HepG2 (cell line): ENCODE measurements around the gene ZNF747. TPM values are rescaled to one million over a fixed set of nuclear protein-coding genes. Genes with fewer than 3 reads are reported as not detected.
A peak's percentile ranks its signal among the peaks of the same experiment; 100 is the strongest.

ENCODE experiments used
- ATF2 ChIP-seq: sonication (generic); formaldehyde crosslinking; IDR thresholded peaks from 2 replicates; pipeline ENCODE4 v1.4.0; 2020; ENCODE audit warnings: missing genetic modification reagents
- MAFK ChIP-seq, 2 experiments: IDR thresholded peaks in 1 of 2; conservative IDR thresholded peaks in 1 of 2; 2 replicates each; pipeline ENCODE4 v1.6.1; 2011; ENCODE audit warnings: improper control_type of control experiment in 2 of 2, low read length in 2 of 2
- MYPOP ChIP-seq: sonication (generic); formaldehyde crosslinking; IDR thresholded peaks from 2 replicates; pipeline ENCODE4 v1.8.1; 2023; ENCODE audit warnings: mild to moderate bottlenecking, moderate library complexity, missing genetic modification reagents
- TOE1 ChIP-seq: sonication (generic); formaldehyde crosslinking; IDR thresholded peaks from 2 replicates; pipeline ENCODE4 v1.4.0; 2020; ENCODE audit warnings: mild to moderate bottlenecking, missing genetic modification reagents
- ZC3H13 ChIP-seq: sonication (generic); formaldehyde crosslinking; IDR thresholded peaks from 2 replicates; pipeline ENCODE4 v1.8.1; 2023; ENCODE audit warnings: mild to moderate bottlenecking, missing genetic modification reagents, moderate library complexity
- ZNF232 ChIP-seq: sonication (generic); formaldehyde crosslinking; IDR thresholded peaks from 2 replicates; pipeline ENCODE4 v1.4.0; 2020; ENCODE audit warnings: missing genetic modification reagents, borderline replicate concordance
- ZNF496 ChIP-seq: sonication (generic); formaldehyde crosslinking; IDR thresholded peaks from 2 replicates; pipeline ENCODE4 v1.8.1; 2023; ENCODE audit warnings: mild to moderate bottlenecking, moderate library complexity, missing genetic modification reagents; ENCODE audit not compliant: insufficient replicate concordance
- polyA plus RNA-seq, 8 experiments: library from polyadenylated mRNA; depleted of rRNA in 3 of 8; stranded (reverse) in 7 of 8; unstranded in 1 of 8; fragments of >200 nt; fragmentation: Illumina TruSeq in 4 of 8; extraction: Trizol in 4 of 8; gene quantifications; 2 replicates each; pipeline versions ENCODE4 v1.2.1 to v1.2.3, GENCODE V29; 2011 to 2016; ENCODE audit warnings: low read depth in 4 of 8, missing spikeins in 1 of 8, mixed read lengths in 1 of 8; ENCODE audit not compliant: insufficient read depth in 1 of 8
- total RNA-seq, 5 experiments: library from RNA; depleted of rRNA; stranded (reverse); fragments of >200 nt; fragmentation: Illumina TruSeq; extraction: Trizol; gene quantifications; 2 replicates each; pipeline ENCODE4 v1.2.3, GENCODE V29; 2016; ENCODE audit warnings: low read depth in 1 of 5
- TF ChIP-seq, protein P1 (sequence below): sonication (generic); formaldehyde crosslinking; IDR thresholded peaks from 2 replicates; pipeline ENCODE4 v1.4.0; 2020; ENCODE audit warnings: low read depth, missing genetic modification reagents
- TF ChIP-seq, protein P2 (sequence below): sonication (generic); formaldehyde crosslinking; IDR thresholded peaks from 2 replicates; pipeline ENCODE4 v1.4.0; 2020; ENCODE audit warnings: mild to moderate bottlenecking, missing genetic modification reagents
- TF ChIP-seq, protein P3 (sequence below), 2 experiments: fragments of 450-650 bp in 1 of 2; sonication (generic) in 1 of 2; formaldehyde crosslinking in 1 of 2; IDR thresholded peaks; 2 replicates each; pipeline versions ENCODE4 v1.6.1 to v1.8.0; 2016 to 2022; ENCODE audit warnings: antibody characterized with exemption in 1 of 2, mild to moderate bottlenecking in 1 of 2, missing genetic modification reagents in 1 of 2

Gene ZNF747
- total and polyA plus RNA-seq, 2 of the 13 experiments (the other 11 are each of a cell fraction or from before 2014, with no cell fraction given): 7.2 to 10.2 TPM

GRCh38 chr16:30526823-30527634 lies 7.6 kb downstream of the ZNF747 start (continued):
- TF ChIP-seq ZC3H13 (CRISPR knock-in tag) (peak; percentile 94; the same call in 1 of the 2 replicates), ATF2 (CRISPR knock-in tag) (no peak), ZNF496 (CRISPR knock-in tag) (no peak), MYPOP (CRISPR knock-in tag) (peak; percentile 63; the same call in 1 of the 2 replicates), ZNF232 (peak; percentile 61; the same call in 1 of the 2 replicates), MAFK (conservative IDR thresholded peaks at IDR 0.05 in 1 of 2, IDR thresholded peaks at IDR 0.05 in 1 of 2; ENCODE audit: low read length in 2 of 2) (no peak), TOE1 (0 out of 2 replicates have a peak, but pooled peaks have one; percentile 61)
- TF ChIP-seq, protein P1, sequence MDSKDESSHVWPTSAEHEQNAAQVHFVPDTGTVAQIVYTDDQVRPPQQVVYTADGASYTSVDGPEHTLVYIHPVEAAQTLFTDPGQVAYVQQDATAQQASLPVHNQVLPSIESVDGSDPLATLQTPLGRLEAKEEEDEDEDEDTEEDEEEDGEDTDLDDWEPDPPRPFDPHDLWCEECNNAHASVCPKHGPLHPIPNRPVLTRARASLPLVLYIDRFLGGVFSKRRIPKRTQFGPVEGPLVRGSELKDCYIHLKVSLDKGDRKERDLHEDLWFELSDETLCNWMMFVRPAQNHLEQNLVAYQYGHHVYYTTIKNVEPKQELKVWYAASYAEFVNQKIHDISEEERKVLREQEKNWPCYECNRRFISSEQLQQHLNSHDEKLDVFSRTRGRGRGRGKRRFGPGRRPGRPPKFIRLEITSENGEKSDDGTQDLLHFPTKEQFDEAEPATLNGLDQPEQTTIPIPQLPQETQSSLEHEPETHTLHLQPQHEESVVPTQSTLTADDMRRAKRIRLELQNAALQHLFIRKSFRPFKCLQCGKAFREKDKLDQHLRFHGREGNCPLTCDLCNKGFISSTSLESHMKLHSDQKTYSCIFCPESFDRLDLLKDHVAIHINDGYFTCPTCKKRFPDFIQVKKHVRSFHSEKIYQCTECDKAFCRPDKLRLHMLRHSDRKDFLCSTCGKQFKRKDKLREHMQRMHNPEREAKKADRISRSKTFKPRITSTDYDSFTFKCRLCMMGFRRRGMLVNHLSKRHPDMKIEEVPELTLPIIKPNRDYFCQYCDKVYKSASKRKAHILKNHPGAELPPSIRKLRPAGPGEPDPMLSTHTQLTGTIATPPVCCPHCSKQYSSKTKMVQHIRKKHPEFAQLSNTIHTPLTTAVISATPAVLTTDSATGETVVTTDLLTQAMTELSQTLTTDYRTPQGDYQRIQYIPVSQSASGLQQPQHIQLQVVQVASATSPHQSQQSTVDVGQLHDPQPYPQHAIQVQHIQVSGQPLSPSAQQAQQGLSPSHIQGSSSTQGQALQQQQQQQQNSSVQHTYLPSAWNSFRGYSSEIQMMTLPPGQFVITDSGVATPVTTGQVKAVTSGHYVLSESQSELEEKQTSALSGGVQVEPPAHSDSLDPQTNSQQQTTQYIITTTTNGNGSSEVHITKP: peak; percentile 56
- TF ChIP-seq, protein P2, sequence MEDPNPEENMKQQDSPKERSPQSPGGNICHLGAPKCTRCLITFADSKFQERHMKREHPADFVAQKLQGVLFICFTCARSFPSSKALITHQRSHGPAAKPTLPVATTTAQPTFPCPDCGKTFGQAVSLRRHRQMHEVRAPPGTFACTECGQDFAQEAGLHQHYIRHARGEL (CRISPR knock-in tag): no peak
- TF ChIP-seq, protein P3, sequence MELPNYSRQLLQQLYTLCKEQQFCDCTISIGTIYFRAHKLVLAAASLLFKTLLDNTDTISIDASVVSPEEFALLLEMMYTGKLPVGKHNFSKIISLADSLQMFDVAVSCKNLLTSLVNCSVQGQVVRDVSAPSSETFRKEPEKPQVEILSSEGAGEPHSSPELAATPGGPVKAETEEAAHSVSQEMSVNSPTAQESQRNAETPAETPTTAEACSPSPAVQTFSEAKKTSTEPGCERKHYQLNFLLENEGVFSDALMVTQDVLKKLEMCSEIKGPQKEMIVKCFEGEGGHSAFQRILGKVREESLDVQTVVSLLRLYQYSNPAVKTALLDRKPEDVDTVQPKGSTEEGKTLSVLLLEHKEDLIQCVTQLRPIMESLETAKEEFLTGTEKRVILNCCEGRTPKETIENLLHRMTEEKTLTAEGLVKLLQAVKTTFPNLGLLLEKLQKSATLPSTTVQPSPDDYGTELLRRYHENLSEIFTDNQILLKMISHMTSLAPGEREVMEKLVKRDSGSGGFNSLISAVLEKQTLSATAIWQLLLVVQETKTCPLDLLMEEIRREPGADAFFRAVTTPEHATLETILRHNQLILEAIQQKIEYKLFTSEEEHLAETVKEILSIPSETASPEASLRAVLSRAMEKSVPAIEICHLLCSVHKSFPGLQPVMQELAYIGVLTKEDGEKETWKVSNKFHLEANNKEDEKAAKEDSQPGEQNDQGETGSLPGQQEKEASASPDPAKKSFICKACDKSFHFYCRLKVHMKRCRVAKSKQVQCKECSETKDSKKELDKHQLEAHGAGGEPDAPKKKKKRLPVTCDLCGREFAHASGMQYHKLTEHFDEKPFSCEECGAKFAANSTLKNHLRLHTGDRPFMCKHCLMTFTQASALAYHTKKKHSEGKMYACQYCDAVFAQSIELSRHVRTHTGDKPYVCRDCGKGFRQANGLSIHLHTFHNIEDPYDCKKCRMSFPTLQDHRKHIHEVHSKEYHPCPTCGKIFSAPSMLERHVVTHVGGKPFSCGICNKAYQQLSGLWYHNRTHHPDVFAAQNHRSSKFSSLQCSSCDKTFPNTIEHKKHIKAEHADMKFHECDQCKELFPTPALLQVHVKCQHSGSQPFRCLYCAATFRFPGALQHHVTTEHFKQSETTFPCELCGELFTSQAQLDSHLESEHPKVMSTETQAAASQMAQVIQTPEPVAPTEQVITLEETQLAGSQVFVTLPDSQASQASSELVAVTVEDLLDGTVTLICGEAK (IDR thresholded peaks at IDR 0.05): peak; percentile 56; the same call in 1 of the 2 replicates
- TF ChIP-seq, protein P3 (CRISPR knock-in tag; IDR thresholded peaks at IDR 0.05): no peak
